Endothelial cell of umbilical vein (primary cell): ENCODE data around the gene PDCD1.

ENCODE experiments used
- CTCF ChIP-seq, 2 donors: IDR thresholded peaks; 1 replicate in 1 of 2; 2 replicates in 1 of 2; pipeline ENCODE4 v1.5.1; 2011; ENCODE audit warnings: low read length in 2 of 2, mild to moderate bottlenecking in 2 of 2, moderate library complexity in 2 of 2, control low read depth in 1 of 2, inconsistent platforms in 1 of 2, low read depth in 1 of 2; ENCODE audit not compliant: insufficient read depth in 1 of 2; ENCODE audit errors: extremely low read depth in 1 of 2
- EZH2 ChIP-seq: IDR thresholded peaks from 2 replicates; pipeline ENCODE4 v1.6.1; 2012; ENCODE audit warnings: borderline replicate concordance, low read depth, mild to moderate bottlenecking, moderate library complexity, low read length, inconsistent platforms; ENCODE audit not compliant: severe bottlenecking
- FOS ChIP-seq: IDR thresholded peaks from 2 replicates; pipeline ENCODE4 v1.6.1; 2011; ENCODE audit warnings: mild to moderate bottlenecking, low read length, moderate library complexity, borderline replicate concordance; ENCODE audit not compliant: insufficient read depth
- JUN ChIP-seq: IDR thresholded peaks from 2 replicates; pipeline ENCODE4 v1.6.1; 2011; ENCODE audit warnings: borderline replicate concordance, low read depth; ENCODE audit not compliant: insufficient read length, insufficient read depth
- MAX ChIP-seq: IDR thresholded peaks from 2 replicates; pipeline ENCODE4 v1.6.1; 2011; ENCODE audit not compliant: insufficient read depth, insufficient read length
- MYC ChIP-seq: IDR thresholded peaks from one replicate; pipeline ENCODE4 v1.6.1; 2011; ENCODE audit warnings: mild to moderate bottlenecking, low read depth, low read length
- POLR2A ChIP-seq: IDR thresholded peaks from 2 replicates; pipeline ENCODE4 v1.6.1; 2012; ENCODE audit warnings: low read depth, mild to moderate bottlenecking, control low read depth, low read length
- POLR2AphosphoS5 ChIP-seq: IDR thresholded peaks from 2 replicates; pipeline ENCODE4 v1.6.1; 2012; ENCODE audit warnings: low read depth, mild to moderate bottlenecking, control low read depth, low read length, moderate library complexity; ENCODE audit not compliant: insufficient read depth

GRCh38 chr2:241887806-241888522 lies 29.3 kb upstream of the PDCD1 start:
- TF ChIP-seq CTCF (IDR thresholded peaks at IDR 0.05; ENCODE audit: extremely low read depth in 1 of 2, insufficient read depth in 1 of 2, low read depth in 1 of 2, low read length in 2 of 2) (no peak), POLR2A (no peak), FOS (no peak), POLR2AphosphoS5 (no peak), EZH2 (no peak), MAX (no peak), JUN (no peak), MYC (no peak)
